Neural cell (in vitro differentiated cells): ENCODE data around the gene PKN2. TPM values are rescaled to one million over a fixed set of nuclear protein-coding genes. Genes with fewer than 3 reads are reported as not detected.

ENCODE experiments used
- H2AFZ ChIP-seq: fragments of 200-600, 300-800 bp; sonication (generic), shearing (Covaris generic); 2 replicates; pipeline ENCODE4 v1.6.0; 2014; ENCODE audit warnings: low read depth, mild to moderate bottlenecking, antibody characterized with exemption, low read length, moderate library complexity
- H3F3A ChIP-seq: fragments of 200-600 bp; shearing (Covaris generic); 2 replicates; pipeline ENCODE4 v1.6.1; 2016; ENCODE audit warnings: mild to moderate bottlenecking, moderate library complexity, mixed read lengths, antibody characterized with exemption, low read length; ENCODE audit not compliant: insufficient read depth, poor library complexity, severe bottlenecking
- H3K27ac ChIP-seq: fragments of 200-600, 300-800 bp; sonication (generic), shearing (Covaris generic); 2 replicates; pipeline ENCODE4 v1.5.1; 2014; ENCODE audit warnings: mild to moderate bottlenecking, low read length, moderate library complexity
- H3K27me3 ChIP-seq: fragments of 300-800, 200-600 bp; sonication (generic), shearing (Covaris generic); 2 replicates; pipeline ENCODE4 v1.6.0; 2014; ENCODE audit warnings: mild to moderate bottlenecking, low read depth, low read length, moderate library complexity; ENCODE audit not compliant: insufficient read depth
- H3K36me3 ChIP-seq: fragments of 300-800, 200-600 bp; sonication (generic), shearing (Covaris generic); 2 replicates; pipeline ENCODE4 v1.5.1; 2014; ENCODE audit warnings: mild to moderate bottlenecking, antibody characterized with exemption, low read length, moderate library complexity; ENCODE audit not compliant: insufficient read depth
- H3K4me2 ChIP-seq: fragments of 300-800, 200-600 bp; sonication (generic), shearing (Covaris generic); 2 replicates; pipeline ENCODE4 v1.6.0; 2014; ENCODE audit warnings: mild to moderate bottlenecking, low read length
- H3K4me3 ChIP-seq: fragments of 300-800, 200-600 bp; sonication (generic), shearing (Covaris generic); 2 replicates; pipeline ENCODE4 v1.5.1; 2014; ENCODE audit warnings: mild to moderate bottlenecking, low read length, moderate library complexity
- H3K79me2 ChIP-seq: fragments of 200-600 bp; shearing (Covaris generic); replicated peaks from 2 replicates; pipeline ENCODE4 v1.6.0; 2014; ENCODE audit warnings: mild to moderate bottlenecking, low read length, moderate library complexity; ENCODE audit not compliant: insufficient read depth
- H3K9ac ChIP-seq: fragments of 300-800, 200-600 bp; sonication (generic), shearing (Covaris generic); 2 replicates; pipeline ENCODE4 v1.6.1; 2016; ENCODE audit warnings: mild to moderate bottlenecking, low read length, mixed read lengths
- H3K9me2 ChIP-seq: fragments of 200-600 bp; shearing (Covaris generic); 2 replicates; pipeline ENCODE4 v1.6.1; 2016; ENCODE audit warnings: mild to moderate bottlenecking, low read length, mixed read lengths; ENCODE audit not compliant: insufficient read depth
- H3K9me3 ChIP-seq: fragments of 200-600, 300-800 bp; sonication (generic), shearing (Covaris generic); 2 replicates; pipeline ENCODE4 v1.6.1; 2016; ENCODE audit warnings: mild to moderate bottlenecking, mixed run types, low read length, moderate library complexity, mixed read lengths
- H4K20me1 ChIP-seq: fragments of 200-600 bp; shearing (Covaris generic); 2 replicates; pipeline ENCODE4 v1.6.1; 2016; ENCODE audit warnings: mild to moderate bottlenecking, mixed run types; ENCODE audit not compliant: insufficient read depth
- CTCF ChIP-seq: fragments of 450-650 bp; IDR thresholded peaks from 2 replicates; pipeline ENCODE4 v1.5.1; 2014; ENCODE audit warnings: antibody characterized with exemption, mild to moderate bottlenecking, moderate library complexity; ENCODE audit not compliant: poor library complexity, severe bottlenecking
- EP300 ChIP-seq: fragments of 450-650 bp; conservative IDR thresholded peaks from 2 replicates; pipeline ENCODE4 v1.6.1; 2014; ENCODE audit warnings: antibody characterized with exemption, mild to moderate bottlenecking, moderate library complexity; ENCODE audit not compliant: poor library complexity, severe bottlenecking
- EZH2 ChIP-seq: fragments of 200-600, 300-800 bp; shearing (Covaris generic), sonication (generic); IDR thresholded peaks from 2 replicates; pipeline ENCODE4 v1.6.1; 2014; ENCODE audit warnings: antibody characterized with exemption, low read length, borderline replicate concordance, mild to moderate bottlenecking; ENCODE audit not compliant: insufficient read depth, poor library complexity, severe bottlenecking
- MXI1 ChIP-seq: fragments of 450-650 bp; conservative IDR thresholded peaks from 2 replicates; pipeline ENCODE4 v1.6.1; 2014; ENCODE audit warnings: antibody characterized with exemption, mild to moderate bottlenecking; ENCODE audit not compliant: poor library complexity, severe bottlenecking
- POLR2AphosphoS5 ChIP-seq: IDR thresholded peaks from 2 replicates; pipeline ENCODE4 v1.6.1; 2012
- RAD21 ChIP-seq: fragments of 450-650 bp; conservative IDR thresholded peaks from 2 replicates; pipeline ENCODE4 v1.6.1; 2014; ENCODE audit warnings: antibody characterized with exemption, mild to moderate bottlenecking, moderate library complexity
- REST ChIP-seq: IDR thresholded peaks from 2 replicates; pipeline ENCODE4 v1.6.1; 2012; ENCODE audit warnings: borderline replicate concordance
- SMC3 ChIP-seq: fragments of 450-650 bp; conservative IDR thresholded peaks from 2 replicates; pipeline ENCODE4 v1.6.1; 2014; ENCODE audit warnings: antibody characterized with exemption, mild to moderate bottlenecking, moderate library complexity; ENCODE audit not compliant: poor library complexity
- TAF1 ChIP-seq: IDR thresholded peaks from 2 replicates; pipeline ENCODE4 v1.6.1; 2012; ENCODE audit warnings: low read depth
- polyA plus RNA-seq: library from polyadenylated mRNA; depleted of rRNA; stranded (reverse); fragments of >200 nt; gene quantifications from 2 replicates; pipeline ENCODE4 v1.2.3, GENCODE V29; 2014

Gene PKN2
- polyA plus RNA-seq, 1 donor from 2014 or later = 38.4 TPM

- H3K9ac ChIP-seq = no peak overlapping the region
- TF ChIP-seq SMC3 (no peak), POLR2AphosphoS5 (no peak), MXI1 (no peak), EP300 (no peak), TAF1 (no peak), RAD21 (no peak), REST (no peak), EZH2 (no peak), CTCF (no peak)
- no peaks in the 10 kb centered on the region for H3K79me2 ChIP-seq
- H2AFZ ChIP-seq = no peak overlapping the region
- H3K4me3 ChIP-seq = no peak overlapping the region
- no peaks in the 10 kb centered on the region for H4K20me1 ChIP-seq
- H3K27me3 ChIP-seq = no peaks in the 10 kb centered on the region
- no peaks in the 10 kb centered on the region for H3K9me2 ChIP-seq
- no peak overlapping the region for H3K27ac ChIP-seq
- H3F3A ChIP-seq = no peaks in the 10 kb centered on the region
- H3K36me3 ChIP-seq = peaks cover 4% of the 10 kb centered on the region
- no peak overlapping the region for H3K4me2 ChIP-seq
- H3K9me3 ChIP-seq = no peaks in the 10 kb centered on the region
Observed at GRCh38 chr1:88780485-88780884, 96.4 kb downstream of the PKN2 start.

- H4K20me1 ChIP-seq = no peaks in the 10 kb centered on the region
- H3K79me2 ChIP-seq = no peaks in the 10 kb centered on the region
- H3K9ac ChIP-seq = no peak overlapping the region
- TF ChIP-seq EP300 = no peak
- TF ChIP-seq POLR2AphosphoS5 = no peak
- TF ChIP-seq EZH2 = no peak
- no peak for TF ChIP-seq RAD21
- TF ChIP-seq SMC3 = no peak
- no peak for TF ChIP-seq REST
- no peak for TF ChIP-seq TAF1
- no peak for TF ChIP-seq CTCF
- TF ChIP-seq MXI1 = no peak
- no peak overlapping the region for H3K4me2 ChIP-seq
- no peaks in the 10 kb centered on the region for H3F3A ChIP-seq
- H3K9me2 ChIP-seq = no peaks in the 10 kb centered on the region
- H3K36me3 ChIP-seq = peaks cover 5% of the 10 kb centered on the region
- no peaks in the 10 kb centered on the region for H3K9me3 ChIP-seq
- H2AFZ ChIP-seq = no peak overlapping the region
- H3K27me3 ChIP-seq = no peaks in the 10 kb centered on the region
- no peak overlapping the region for H3K27ac ChIP-seq
- no peak overlapping the region for H3K4me3 ChIP-seq
Observed at GRCh38 chr1:88783145-88783544, 99.1 kb downstream of the PKN2 start.
